ENCODE measurements around the gene SAMD14.

DNA sequence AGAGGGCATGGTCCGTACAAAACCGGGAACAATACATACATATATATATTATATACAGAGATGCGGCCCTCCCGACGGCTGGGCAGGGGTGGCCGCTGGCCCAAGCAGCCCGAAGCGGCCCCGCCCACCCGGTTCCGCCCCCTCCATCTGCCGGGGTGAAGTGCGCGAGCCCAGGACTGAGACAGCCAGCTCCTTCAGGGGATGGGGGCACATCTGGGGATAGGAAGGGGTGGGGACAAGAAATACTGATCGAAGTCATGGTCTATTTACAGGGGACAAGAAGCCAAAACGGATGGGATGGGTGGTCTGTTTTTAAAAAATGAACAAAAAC is 3.8 kb upstream of the SAMD14 start:
- TF ChIP-seq TAF1 (IDR thresholded peaks at IDR 0.05; ENCODE audit: low read depth, low read length) (no peak), POLR2A (IDR thresholded peaks at IDR 0.05; ENCODE audit: low read depth, low read length) (no peak), PAX5 (IDR thresholded peaks at IDR 0.05; ENCODE audit: insufficient read depth, low read length, severe bottlenecking) (no peak), POLR2AphosphoS5 (IDR thresholded peaks at IDR 0.05; ENCODE audit: low read depth, low read length) (no peak), POU2F2 (IDR thresholded peaks at IDR 0.05; ENCODE audit: low read depth, low read length) (no peak)

All from GM12891 (cell line).